ENCODE measurements around the gene POMP. TPM values are rescaled to one million over a fixed set of nuclear protein-coding genes. Genes with fewer than 3 reads are reported as not detected.

Gene POMP
- total RNA-seq, 1 donor from 2014 or later: 54.0 TPM

DNA sequence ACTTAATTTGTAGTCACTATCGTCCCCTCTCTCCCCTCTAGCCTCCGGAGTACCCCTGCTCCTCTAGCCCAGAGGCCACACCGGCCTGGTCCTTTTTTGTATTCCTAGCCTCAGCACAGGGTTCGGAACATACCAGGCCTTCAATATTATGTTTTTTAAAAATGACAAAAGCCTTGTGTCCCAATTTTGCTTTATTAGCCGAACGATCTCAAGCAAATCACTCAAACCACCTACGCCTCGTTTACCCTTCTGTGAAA, 463 bp upstream of the POMP start:
- POLR2A ChIA-PET: interaction anchor here (0.6 to 3.4 kb wide), 11 partner anchors 14 to 1184 kb away, joined by 3 to 37 read pairs (median 11); partner anchors contain the start of genes PAN3 and SLC46A3
- CTCF ChIA-PET: interaction anchor here (1.2 kb wide), 1 partner anchor 24 kb away, joined by 3 read pairs; no protein-coding TSS in a partner anchor
- peak; percentile 12 for ATAC-seq (ENCODE audit: low read depth)
- no peak for TF ChIP-seq CTCF (IDR thresholded peaks at IDR 0.05)
- H3K27ac Mint-ChIP-seq: peak overlapping the region; percentile 93
- peaks cover 38% of the 10 kb centered on the region for H3K36me3 Mint-ChIP-seq (ENCODE audit: low read depth)
- H3K27me3 Mint-ChIP-seq: no peaks in the 10 kb centered on the region
- no peaks in the 10 kb centered on the region for H3K9me3 Mint-ChIP-seq
- H3K4me3 Mint-ChIP-seq: peak overlapping the region; percentile 98
- intact Hi-C loops (cut with micrococcal nuclease): loop anchor here (1.0 to 5.0 kb wide), 7 partner anchors 21 to 1036 kb away; partner anchors contain the start of genes LNX2 and POLR1D
- H3K4me1 Mint-ChIP-seq: peaks cover 62% of the 10 kb centered on the region
- DNase-seq: no peak

DNA sequence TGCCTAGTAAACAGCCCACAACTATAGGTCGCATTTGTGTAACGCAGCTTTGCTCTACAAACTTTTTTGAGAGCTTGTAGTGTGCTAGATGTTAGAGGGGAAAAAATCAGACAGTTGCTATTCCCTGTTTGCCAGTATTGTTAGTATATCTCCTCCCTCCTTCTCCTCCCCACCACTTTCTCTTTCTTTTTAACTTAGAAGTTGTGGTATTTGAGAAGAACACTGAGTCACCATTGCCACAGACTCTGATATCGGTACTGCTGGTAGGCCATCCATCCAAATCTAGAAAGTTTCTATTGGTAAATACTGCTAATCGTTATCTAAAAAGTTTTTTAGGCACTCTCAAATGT, 666 bp downstream of the POMP start:
- CTCF ChIA-PET: no interaction called here

GRCh38 chr13:28666897-28667488, 8.1 kb downstream of the POMP start:
- H3K36me3 Mint-ChIP-seq (ENCODE audit: low read depth): peaks cover 92% of the 10 kb centered on the region
- no peaks in the 10 kb centered on the region for H3K9me3 Mint-ChIP-seq
- ChIA-PET POLR2A (no interaction called here), CTCF (no interaction called here)
- no peak for TF ChIP-seq CTCF (IDR thresholded peaks at IDR 0.05)
- H3K4me1 Mint-ChIP-seq: peaks cover 27% of the 10 kb centered on the region
- intact Hi-C loops (cut with micrococcal nuclease): no loop called here
- H3K27ac Mint-ChIP-seq: no peak overlapping the region
- ATAC-seq (ENCODE audit: low read depth) (no peak), DNase-seq (no peak)
- no peaks in the 10 kb centered on the region for H3K27me3 Mint-ChIP-seq
- no peak overlapping the region for H3K4me3 Mint-ChIP-seq

More for the DNA sequence above, 666 bp downstream of the POMP start:
- peaks cover 46% of the 10 kb centered on the region for H3K36me3 Mint-ChIP-seq (ENCODE audit: low read depth)
- H3K9me3 Mint-ChIP-seq: no peaks in the 10 kb centered on the region
- H3K27ac Mint-ChIP-seq: peak overlapping the region; percentile 93
- H3K4me3 Mint-ChIP-seq: peak overlapping the region; percentile 98
- TF ChIP-seq CTCF (IDR thresholded peaks at IDR 0.05): no peak
- POLR2A ChIA-PET: interaction anchor here (0.6 to 3.4 kb wide), 10 partner anchors 12 to 639 kb away, joined by 3 to 37 read pairs (median 10); partner anchors contain the start of genes PAN3 and SLC46A3
- ATAC-seq (ENCODE audit: low read depth) (no peak), DNase-seq (no peak)
- peaks cover 62% of the 10 kb centered on the region for H3K4me1 Mint-ChIP-seq
- intact Hi-C loops (cut with micrococcal nuclease): loop anchor here (1.0 to 5.0 kb wide), 8 partner anchors 49 to 1037 kb away; partner anchors contain the start of genes LNX2, PAN3 and POLR1D
- no peaks in the 10 kb centered on the region for H3K27me3 Mint-ChIP-seq

DNA sequence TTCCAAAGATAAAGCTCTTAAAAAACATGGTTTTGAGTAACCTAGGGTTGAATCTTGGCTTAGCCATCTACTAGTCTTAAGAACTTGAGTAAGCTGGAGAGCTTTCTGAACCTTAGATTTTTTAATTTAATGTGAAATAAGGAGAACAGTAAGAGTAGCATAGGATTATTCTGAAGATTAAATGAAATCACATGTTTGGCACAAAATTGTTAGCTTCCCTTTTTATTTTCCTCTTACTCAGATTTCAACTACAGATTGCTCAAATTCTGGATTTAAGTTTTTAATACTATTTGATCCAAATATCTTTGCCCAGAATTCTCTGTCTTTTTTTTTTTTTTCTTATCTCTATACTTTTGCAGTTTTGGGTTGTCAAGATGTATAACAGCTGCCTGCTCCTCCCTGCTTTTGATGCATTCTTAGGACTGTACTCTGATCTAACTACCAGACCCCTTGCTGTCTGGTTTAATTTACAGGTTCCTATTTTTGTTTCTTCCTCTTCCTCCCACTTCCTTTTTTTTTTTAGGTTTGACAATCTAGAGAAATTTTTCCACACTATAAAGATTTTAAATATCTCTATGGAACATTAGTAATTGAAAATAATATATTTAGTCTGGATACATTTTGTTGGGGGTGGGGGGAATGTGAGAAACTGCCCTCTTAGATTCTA, 12.3 kb downstream of the POMP start:
- TF ChIP-seq CTCF (IDR thresholded peaks at IDR 0.05): no peak
- Mint-ChIP-seq H3K4me3 (no peak overlapping the region), H3K27ac (no peak overlapping the region), H3K4me1 (peaks cover 23% of the 10 kb centered on the region), H3K9me3 (no peaks in the 10 kb centered on the region), H3K36me3 (ENCODE audit: low read depth) (peaks cover 92% of the 10 kb centered on the region), H3K27me3 (no peaks in the 10 kb centered on the region)
- ChIA-PET CTCF (interaction anchor here (0.6 to 1.7 kb wide), 4 partner anchors 40 to 1100 kb away, joined by 3 to 4 read pairs (median 4); no protein-coding TSS in a partner anchor), POLR2A (interaction anchor here (2.5 kb wide), 1 partner anchor 12 kb away, joined by 8 read pairs; the partner anchor contains the start of gene POMP)
- ATAC-seq (ENCODE audit: low read depth) (no peak), DNase-seq (no peak)
- intact Hi-C loops (cut with micrococcal nuclease): no loop called here

GRCh38 chr13:28678809-28679208, 19.9 kb downstream of the POMP start:
- H3K4me1 Mint-ChIP-seq: no peaks in the 10 kb centered on the region
- POLR2A ChIA-PET: no interaction called here
- CTCF ChIA-PET: interaction anchor here (0.9 kb wide), 1 partner anchor 355 kb away, joined by 3 read pairs; no protein-coding TSS in a partner anchor
- peaks cover 50% of the 10 kb centered on the region for H3K36me3 Mint-ChIP-seq (ENCODE audit: low read depth)
- intact Hi-C loops (cut with micrococcal nuclease): loop anchor here (1.0 to 2.0 kb wide), 2 partner anchors 117 to 354 kb away; no protein-coding TSS in a partner anchor
- no peaks in the 10 kb centered on the region for H3K27me3 Mint-ChIP-seq
- H3K4me3 Mint-ChIP-seq: no peak overlapping the region
- ATAC-seq (ENCODE audit: low read depth) (no peak), DNase-seq (no peak)
- no peak for TF ChIP-seq CTCF (IDR thresholded peaks at IDR 0.05)
- H3K27ac Mint-ChIP-seq: no peak overlapping the region
- H3K9me3 Mint-ChIP-seq: no peaks in the 10 kb centered on the region
